ENCODE results near the gene CLCA1.
A peak's percentile ranks its signal among the peaks of the same experiment; 100 is the strongest.

Gene CLCA1

DNA sequence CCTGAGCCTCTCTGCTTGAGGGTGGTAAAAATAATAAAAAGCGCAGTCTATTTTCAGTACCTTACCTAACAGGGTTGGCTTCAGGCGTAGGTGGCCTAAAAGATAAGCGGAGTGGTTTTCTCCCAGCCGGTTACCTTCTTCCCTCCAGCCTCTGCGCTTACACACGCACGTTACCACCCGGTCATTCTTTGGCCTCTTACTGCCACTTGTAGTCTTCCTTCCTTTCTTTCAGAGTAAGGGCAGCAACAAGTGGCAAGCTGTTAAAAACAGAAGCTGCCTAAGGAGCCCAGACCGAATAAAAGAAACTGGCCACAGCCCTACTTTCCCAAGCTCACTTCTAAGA lies 35.4 kb downstream of the CLCA1 start:
- no peak for DNase-seq

DNA sequence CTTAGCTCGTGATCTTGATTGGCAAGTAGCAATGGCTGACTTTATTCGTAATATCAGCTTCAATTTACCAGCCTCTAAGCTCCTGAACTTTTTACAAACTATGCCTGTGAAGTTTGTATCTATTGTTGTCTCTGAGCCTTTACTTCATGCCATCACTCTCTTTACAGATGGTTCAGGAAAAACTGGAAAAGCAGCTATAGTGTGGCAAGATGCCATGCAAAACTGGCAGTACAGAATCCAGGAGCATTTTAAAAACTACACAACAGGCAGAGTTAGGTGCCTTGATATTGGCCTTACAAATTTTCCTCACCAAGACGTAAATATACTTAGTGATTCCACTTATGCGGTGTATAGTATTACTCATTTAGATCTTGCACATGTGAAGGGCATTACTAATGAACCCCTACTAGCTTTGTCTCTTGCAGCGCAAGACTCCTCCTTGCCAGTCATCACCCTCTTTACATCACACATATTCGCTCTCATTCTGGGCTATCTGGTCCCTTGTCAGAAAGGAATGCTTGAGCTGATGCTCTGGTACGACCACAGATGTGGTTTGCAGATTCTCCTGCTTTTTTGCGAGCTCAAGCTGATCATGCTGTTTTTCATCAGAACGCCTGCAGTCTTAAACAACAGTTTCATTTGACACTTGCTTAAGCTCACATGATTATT lies 36.3 kb downstream of the CLCA1 start:
- DNase-seq = no peak

DNA sequence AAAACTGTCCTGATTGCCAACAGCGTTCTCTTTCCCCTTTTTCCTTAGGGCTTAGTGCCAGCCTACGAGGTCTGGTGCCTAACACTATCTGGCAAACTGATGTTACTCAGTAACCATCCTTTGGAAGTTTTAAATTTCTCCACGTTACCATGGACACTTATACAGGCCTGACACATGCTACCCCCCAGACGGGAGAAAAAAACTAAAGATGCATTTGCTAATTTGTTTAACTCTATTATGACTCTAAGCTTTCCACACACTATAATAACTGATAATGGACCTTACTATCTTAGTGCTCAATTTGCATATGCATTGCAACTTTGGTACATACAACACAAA lies 36.8 kb downstream of the CLCA1 start:
- no peak for DNase-seq

DNA sequence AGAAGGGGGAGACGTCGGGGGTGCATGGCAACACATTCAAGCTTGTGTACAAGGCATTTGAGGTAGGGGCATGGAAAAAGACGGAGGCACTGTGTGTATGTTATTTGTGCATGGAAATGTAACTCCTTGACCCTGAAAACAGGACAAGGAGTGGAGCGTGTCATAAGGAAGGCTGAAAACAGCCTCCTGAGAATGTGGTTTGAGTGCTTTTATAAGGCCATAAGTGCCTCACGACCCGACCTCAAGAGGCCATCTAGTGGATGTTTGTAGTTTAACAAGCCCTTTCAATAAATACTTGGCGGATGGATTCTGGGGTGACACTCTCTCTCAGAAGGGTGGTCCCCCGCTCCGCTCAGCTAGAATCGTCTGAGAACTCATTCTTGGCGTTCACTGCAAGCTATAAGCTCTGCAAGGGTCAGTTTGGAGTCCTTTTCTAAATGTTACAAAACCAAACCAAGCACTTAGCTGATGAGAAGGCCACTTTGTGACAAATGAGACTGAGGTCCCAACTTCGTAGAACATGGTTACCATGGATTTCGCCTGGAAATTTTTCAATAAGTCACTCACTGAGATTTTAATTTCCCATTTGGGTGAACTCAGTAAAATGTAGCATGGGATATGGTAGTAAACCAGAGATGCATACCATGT lies 39.3 kb downstream of the CLCA1 start:
- DNase-seq = no peak

DNA sequence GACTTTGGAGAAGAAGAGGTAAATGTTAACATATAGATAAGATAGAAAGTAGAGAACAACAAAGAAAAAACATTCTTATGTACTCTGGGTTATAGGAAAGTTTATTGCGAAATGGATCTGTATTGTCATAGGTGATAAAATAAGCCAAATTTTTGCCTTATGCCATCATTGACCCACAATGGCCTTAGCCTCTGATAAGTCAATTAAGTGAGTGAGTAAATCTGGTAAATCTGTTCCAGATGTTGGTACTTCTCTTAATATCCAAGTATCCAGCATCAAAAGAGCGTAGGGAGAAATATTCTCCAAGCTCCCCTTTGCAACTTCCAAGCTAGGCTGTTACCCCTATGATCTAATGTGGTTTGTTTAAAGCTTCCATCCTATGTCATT lies 39.8 kb downstream of the CLCA1 start:
- no peak for DNase-seq

DNA sequence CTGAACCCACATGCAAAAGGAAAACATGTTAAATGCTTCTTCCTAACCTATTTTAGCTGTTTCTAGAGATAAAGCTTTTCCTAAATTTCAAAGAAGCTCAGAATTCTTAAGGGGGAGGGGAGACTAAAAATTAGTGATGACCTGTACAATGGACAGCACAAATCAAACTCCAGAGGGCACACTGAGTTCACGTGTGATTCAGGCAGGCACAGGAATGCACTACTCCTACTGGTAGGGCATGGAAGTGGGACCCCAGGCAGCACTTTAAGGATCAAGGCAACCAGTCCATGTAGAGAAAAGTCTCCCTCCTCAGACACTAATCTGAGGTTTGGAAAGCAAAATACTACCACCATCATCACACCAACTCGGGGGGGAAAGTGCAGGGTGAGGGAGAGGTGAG lies 46.9 kb downstream of the CLCA1 start:
- peak; percentile 50 for DNase-seq

DNA sequence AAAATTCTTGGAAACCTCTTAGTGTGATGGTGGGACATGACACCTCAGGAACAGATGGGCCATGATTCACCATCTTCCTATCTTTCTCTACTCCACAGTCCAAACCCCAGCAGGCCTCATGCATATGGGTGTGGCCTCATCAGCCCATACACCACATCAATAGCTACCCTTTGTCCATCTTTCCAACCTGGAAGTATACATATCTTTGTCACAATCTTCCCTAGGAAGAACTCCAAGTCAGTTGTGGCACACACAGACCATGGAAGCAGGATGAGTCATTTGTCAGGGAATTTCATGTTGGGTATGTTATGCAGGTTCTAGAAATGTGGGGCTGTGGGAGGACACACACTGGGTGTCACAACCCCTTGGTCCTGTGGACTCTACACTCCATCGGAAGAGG lies 47.6 kb downstream of the CLCA1 start:
- no peak for DNase-seq

DNA sequence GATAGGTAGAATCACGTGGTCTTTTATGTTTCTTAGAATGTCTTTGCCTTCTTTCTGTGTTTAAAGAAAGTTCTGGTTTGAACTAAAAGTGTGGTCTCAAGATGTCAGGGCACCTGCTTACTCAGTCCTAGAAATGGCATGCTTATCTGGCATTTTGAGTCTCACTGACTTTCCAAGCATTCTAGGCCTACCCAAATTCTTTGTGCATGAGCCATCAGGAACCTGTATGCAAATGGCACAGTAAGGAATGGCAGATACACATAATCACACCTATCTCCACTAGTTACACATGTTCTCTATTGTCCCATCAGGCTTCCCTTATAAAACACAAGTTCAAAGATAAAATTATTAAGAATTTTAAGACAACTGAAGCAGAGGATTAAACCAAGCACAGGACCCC lies 48.6 kb downstream of the CLCA1 start:
- no peak for DNase-seq

DNA sequence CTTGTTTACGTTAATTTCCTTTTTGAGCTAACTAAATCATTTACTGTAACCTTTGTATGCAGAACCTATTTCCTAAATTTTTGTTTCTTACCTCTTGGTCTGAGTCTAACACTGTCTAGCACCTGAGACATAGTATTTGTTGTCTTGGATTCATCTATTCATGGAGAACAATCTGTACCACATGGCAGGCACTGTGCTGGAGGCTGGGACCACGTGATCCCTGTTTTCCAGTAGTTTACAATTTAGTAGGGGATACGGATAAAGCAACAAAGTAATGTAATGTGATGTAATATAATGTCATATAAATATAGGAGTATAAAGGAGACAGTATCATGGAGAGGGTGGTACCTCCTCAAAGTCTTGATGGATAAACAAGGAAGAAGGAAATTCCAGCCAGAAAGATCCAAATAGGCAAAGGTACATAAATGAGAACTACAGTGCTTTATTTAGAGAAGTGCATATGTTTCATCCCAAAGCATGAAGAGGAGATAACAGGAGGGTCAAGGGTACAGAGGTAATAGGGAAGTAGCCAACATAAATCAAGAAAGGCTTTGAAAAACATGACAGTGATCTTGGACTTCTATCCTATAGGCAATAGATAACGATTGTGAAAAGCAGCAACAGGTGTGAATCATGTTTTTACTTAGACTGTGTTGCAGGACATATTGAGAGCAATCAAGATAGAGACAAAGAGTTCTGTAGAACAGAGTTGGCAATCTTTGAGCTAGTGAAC lies 52.2 kb downstream of the CLCA1 start:
- no peak for DNase-seq

DNA sequence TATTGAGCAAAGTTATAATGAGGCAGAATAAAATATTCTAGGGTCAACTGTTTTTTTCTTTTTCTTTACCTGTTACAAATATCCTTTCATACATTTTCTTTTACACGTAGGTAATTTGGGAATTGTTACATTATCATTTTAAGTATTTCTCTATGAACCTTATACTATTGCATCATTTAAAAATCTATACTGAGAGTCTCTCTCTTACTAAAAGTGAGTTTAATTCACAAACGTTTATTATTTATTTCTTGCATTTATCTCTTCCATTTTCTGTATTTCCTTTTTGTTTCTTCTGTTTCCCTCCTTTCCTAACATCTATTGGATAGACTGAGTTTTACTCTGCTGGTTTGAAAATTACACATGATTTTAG lies 52.8 kb downstream of the CLCA1 start:
- DNase-seq = no peak

DNA sequence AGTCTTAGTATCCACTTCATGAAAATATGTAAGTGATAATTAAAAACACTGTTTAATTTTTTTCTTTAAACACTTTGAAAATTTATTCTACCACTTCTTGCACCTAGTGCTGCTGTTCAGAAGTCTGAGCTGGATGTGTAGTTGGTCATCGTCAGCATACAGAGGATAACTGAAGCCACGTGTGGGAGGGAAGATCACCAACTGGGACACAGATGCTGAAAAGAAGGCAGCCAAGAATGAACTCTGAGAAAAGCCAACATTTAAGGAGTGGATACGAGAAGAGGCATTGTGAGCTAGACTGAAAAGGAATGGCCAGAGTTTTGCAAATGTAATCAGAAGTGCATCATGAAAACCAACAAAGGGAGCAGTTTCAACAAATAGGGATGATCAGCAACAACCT lies 53.5 kb downstream of the CLCA1 start:
- DNase-seq = no peak

DNA sequence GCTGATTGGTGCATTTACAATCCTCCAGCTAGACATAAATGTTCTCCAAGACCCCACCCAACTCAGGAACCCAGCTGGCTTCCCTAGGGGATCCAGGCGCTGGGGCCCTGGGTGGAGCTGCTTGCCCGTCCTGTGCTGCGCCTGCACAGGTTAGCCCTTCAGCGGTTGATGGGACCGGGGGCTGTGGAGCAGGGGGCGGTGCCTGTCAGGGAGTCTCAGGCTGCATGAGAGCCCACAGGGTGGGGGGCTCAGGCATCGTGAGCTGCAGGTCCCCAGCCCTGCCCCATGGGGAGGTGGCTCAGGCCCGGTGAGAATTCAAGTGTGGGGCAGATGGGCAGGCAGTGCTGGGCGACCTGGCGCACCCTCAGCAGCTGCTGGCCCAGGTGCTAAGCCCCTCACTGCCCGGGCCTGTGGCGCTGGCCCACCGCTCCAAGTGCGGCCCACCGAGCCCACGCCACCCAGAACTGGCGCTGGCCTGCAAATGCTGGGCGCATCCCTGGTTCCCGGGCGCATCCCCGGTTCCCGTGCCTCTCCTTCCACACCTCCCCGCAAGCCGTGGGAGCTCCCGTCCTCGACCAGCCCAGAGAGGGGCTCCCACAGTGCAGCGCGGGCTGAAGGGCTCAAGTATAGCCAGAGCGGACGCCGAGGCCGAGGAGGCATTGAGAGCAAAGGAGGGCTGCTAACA lies 55.1 kb downstream of the CLCA1 start:
- DNase-seq = no peak

DNA sequence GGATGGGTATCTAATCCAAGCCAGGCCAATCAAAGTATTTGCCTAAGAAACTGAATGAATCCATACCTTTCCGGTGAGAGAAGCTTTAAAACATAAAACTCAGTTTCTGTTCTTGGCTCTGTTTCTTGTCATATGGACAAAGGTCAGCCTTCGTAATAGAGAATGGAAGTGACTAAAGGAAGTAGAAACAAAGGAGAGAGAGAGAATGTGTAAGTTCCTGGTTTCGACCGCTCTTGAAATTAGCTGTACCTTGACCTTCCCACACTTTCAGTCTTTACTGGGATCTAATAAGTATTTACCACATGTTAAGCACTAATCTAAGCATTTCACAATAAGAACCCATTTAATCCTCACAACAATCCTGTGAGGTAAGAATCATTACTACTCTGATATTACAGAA lies 58.6 kb downstream of the CLCA1 start:
- no peak for DNase-seq

DNA sequence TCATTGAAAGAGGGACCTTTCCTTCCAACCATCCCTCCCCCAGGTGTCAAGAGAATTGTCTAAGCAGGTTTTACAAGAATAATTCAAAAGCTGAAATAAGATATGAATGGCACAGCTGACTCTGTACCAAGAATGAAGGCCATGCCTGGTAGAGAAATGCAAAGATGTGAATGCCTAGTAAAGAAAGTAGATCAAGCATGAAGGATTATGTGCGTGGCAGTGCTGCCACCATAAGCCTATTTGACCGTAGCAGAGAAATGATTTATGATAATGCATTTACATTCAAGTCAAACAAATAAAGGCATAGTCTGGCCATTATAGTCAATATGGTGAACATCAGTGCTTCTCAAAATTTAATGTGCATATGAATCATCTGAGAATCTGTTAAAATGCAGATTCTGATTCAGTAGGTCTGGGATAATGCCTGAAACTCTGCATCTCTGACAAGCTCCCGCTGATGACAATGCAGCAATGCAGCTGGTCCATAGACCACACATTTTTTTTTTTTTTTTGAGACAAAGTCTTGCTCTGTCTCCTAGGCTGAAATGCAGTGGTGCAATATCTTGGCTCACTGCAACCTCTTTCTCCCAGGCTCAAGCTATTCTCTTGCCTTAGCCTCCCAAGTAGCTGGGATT lies 61.6 kb downstream of the CLCA1 start:
- no peak for DNase-seq

DNA sequence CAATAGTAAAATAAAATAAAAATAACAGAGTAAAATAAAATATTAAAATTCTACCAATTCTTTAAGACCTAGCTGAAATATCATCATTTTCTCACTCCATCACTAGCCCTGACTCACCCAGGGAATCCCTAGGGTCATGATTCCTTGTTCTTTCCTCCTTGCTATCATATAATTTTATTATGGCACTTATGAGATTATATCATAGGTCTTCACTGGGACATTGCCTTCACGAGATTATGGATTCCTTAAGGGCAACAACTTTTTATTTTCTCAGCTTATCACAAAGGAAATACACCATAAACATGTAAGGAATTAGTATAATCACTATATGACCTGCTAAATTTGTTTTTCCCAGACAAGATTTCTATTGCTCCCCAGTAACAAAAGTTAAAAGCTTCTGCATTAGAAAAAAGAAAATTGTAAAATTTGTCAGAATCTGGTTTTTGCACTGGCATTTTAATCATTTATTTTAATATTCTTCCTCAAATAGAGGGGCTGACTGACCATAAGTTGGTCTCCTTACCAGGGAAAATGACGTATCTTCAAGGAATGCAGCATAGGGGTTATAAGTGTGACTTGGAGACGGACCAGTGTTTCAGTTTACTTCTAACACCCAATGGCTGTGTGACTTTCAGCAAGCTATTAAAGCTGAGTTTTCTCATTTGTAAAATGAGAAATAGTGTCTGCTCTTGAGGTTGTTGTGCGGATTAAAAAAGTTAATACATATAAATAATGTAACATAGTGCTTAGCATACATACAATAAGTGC lies 69.4 kb downstream of the CLCA1 start:
- no peak for DNase-seq

DNA sequence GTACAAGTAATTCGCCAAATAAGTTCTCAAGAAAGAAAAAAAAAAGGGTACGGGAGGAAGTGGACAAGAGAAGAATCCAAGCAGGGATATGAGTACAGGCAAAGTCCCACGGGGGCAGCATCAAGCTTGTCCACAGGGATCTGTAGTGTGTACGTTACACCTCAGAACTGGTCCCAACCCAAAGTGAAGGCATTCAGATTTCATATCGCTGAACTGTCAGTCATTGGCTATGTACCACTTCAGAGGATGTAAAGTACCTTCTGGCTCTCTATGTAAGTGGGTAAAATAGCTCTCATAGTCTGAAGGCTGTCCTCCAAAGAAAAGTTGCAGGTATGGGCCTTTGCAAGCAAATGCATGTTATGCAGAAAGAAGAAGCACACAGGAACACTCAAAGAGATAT lies 70.0 kb downstream of the CLCA1 start:
- no peak for DNase-seq

DNA sequence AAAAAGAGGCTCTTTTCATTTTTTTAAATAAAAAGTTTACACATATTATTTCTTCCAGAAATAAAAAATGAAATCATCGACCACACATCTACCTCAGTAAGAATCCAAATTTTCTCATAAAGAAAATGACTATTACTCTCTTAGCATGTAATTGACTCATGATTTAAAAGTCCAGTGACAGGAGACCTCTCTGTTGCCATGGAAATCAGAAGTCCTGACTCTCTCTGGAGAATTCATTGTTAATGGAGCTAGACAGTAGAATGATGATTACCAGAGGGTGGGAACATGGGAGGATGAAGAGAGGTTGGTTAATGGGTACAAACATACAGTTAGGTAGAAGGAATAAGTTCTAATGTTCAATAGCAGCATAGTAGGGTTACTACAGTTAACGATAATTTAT lies 73.1 kb downstream of the CLCA1 start:
- DNase-seq = no peak

DNA sequence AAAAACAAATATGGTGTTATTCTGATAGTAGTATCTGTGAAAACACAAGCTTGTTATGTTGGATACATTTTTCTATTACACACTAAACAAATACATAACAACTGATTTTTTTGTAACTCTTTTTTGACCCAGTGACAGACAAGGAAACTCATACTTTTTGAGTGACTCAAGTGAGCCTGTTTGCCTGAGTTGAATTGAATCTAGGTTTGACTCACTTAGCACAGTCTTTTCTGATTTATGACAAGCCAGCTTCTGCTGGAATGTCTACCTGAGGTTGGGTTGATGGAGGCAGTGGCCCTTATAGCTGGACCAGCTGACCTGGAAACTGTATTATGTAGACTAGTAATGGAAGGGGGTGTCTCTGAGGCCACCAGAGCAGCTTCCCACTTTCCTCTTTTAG lies 73.9 kb downstream of the CLCA1 start:
- DNase-seq = no peak

DNA sequence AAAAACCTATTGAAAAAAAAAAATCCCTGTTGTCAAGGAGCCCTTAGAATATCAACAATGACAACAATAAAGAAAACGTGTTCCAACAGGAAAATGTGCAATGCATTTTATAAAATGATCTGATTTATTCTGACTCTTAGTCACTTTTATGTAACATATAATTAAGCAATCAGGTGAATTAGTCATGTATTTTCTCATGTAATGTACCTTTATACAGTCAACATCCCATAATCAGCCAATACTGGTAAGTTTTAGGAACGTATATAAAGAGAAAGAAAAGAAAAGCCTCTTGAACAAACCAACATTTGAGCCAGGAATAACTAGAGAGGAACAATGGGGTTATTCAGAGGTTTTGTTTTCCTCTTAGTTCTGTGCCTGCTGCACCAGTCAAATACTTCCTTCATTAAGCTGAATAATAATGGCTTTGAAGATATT lies 78.1 kb downstream of the CLCA1 start, which contains the start of gene CLCA4:
Gene CLCA4, plus strand, starts transcription at position 292 of the 435 bp plus-strand sequence. Its CDS starts 42 bp downstream, at position 334.
- DNase-seq = peak; percentile 77

DNA sequence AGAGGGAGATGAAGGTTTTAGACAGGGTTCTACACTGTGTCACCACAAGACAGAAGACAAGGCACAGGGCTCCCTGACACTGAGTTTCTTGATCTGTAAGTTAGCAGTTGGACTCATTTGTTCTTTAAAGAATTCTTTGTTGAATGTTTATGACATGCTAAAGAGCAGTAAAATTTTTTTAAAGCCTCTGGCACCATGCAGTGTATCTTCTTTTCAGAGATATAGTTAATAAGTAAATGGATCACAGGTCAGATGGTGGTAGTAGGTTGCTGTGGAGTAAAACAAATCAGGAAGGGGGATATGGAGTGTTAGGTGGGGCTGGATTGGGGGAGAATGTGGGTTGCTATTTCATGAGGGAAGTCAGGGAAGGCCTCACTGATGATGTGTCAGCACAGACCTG lies 80.1 kb downstream of the CLCA1 start:
- DNase-seq = no peak

Data from NCI-H1105 (cell line).